DND-41 (cell line): ENCODE data around the gene TADA2B.

Experiments used
- ATAC-seq: fragments of 200-7000 bp; cut with Tn5 transposase; 3 replicates; pipeline ENCODE4 v1.9.1; 2021; ENCODE audit warnings: low read depth; ENCODE audit not compliant: insufficient read depth
- DNase-seq: peaks from one replicate; pipeline ENCODE4 v3.0.0-alpha.2; 2020
- H2AFZ ChIP-seq: 2 replicates; pipeline ENCODE4 v1.6.0; 2012; ENCODE audit warnings: low read depth, low read length
- H3K27ac ChIP-seq: 2 replicates; pipeline ENCODE4 v1.5.1; 2012; ENCODE audit warnings: low read length, inconsistent platforms
- H3K27me3 ChIP-seq: fragments of 200-600 bp; sonication (generic); 2 replicates; pipeline ENCODE4 v1.6.0; 2012; ENCODE audit warnings: low read length, mild to moderate bottlenecking, inconsistent platforms; ENCODE audit not compliant: insufficient read depth, poor library complexity
- H3K36me3 ChIP-seq: 2 replicates; pipeline ENCODE4 v1.5.1; 2012; ENCODE audit warnings: low read length, inconsistent platforms; ENCODE audit not compliant: insufficient read depth
- H3K4me1 ChIP-seq: 2 replicates; pipeline ENCODE4 v1.5.1; 2012; ENCODE audit warnings: mild to moderate bottlenecking, low read length; ENCODE audit not compliant: insufficient read depth
- H3K4me2 ChIP-seq: 2 replicates; pipeline ENCODE4 v1.6.0; 2012; ENCODE audit warnings: mild to moderate bottlenecking, moderate library complexity, low read length, inconsistent platforms; ENCODE audit not compliant: insufficient read depth
- H3K4me3 ChIP-seq, 2 experiments: fragments of 200-600 bp in 1 of 2; shearing (Covaris generic) in 1 of 2; 2 replicates each; pipeline ENCODE4 v1.5.1; 2012 to 2016; ENCODE audit warnings: inconsistent platforms in 2 of 2, low read length in 2 of 2, mild to moderate bottlenecking in 2 of 2, low read depth in 1 of 2, moderate library complexity in 1 of 2
- H3K79me2 ChIP-seq: 2 replicates; pipeline ENCODE4 v1.6.0; 2012; ENCODE audit warnings: low read length, inconsistent platforms; ENCODE audit not compliant: insufficient read depth
- H3K9ac ChIP-seq: 2 replicates; pipeline ENCODE4 v1.6.0; 2012; ENCODE audit warnings: low read depth, mild to moderate bottlenecking, inconsistent platforms, low read length, moderate library complexity
- H3K9me3 ChIP-seq: 2 replicates; pipeline ENCODE4 v1.5.1; 2012; ENCODE audit warnings: low read length, moderate library complexity, mild to moderate bottlenecking, inconsistent platforms; ENCODE audit not compliant: insufficient read depth, severe bottlenecking
- H4K20me1 ChIP-seq: 2 replicates; pipeline ENCODE4 v1.6.0; 2012; ENCODE audit warnings: low read length; ENCODE audit not compliant: insufficient read depth
- EZH2 ChIP-seq: IDR thresholded peaks from 3 replicates; pipeline ENCODE4 v1.6.1; 2012; ENCODE audit warnings: borderline replicate concordance, low read depth, mild to moderate bottlenecking, moderate library complexity, low read length, inconsistent platforms; ENCODE audit not compliant: severe bottlenecking
- TF ChIP-seq, protein P1 (sequence below): IDR thresholded peaks from 2 replicates; pipeline ENCODE4 v1.5.1; 2012; ENCODE audit warnings: borderline replicate concordance, low read length, moderate library complexity, mild to moderate bottlenecking; ENCODE audit not compliant: poor library complexity, severe bottlenecking; ENCODE audit errors: extremely low read depth

Gene TADA2B

DNA sequence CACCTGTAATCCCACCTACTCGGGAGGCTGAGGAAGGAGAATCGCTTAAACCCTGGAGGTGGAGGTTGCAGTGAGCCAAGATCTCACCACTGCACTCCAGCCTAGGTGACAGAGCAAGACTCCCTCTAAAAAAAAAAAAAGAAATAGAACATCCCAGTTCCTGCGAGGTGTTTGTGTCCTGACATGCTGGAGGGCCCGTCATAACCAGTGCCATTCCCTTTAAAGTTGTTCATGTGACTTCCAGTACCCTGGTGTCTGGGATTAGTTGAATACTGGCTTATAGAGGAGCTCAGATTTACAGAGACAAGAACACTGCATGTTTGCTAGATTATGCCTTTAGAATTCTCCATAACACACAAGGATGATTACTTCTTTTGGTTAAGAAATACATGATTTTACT, 37.6 kb upstream of the TADA2B start:
- Histone ChIP-seq H3K79me2 (no peaks in the 10 kb centered on the region), H3K9me3 (no peaks in the 10 kb centered on the region), H2AFZ (no peak overlapping the region), H3K4me2 (no peak overlapping the region), H3K4me1 (no peaks in the 10 kb centered on the region), H3K4me3 (no peak overlapping the region), H3K27me3 (no peaks in the 10 kb centered on the region), H3K27ac (no peak overlapping the region), H4K20me1 (peaks cover 5% of the 10 kb centered on the region; the same call in 1 of the 2 replicates), H3K36me3 (peaks cover 75% of the 10 kb centered on the region), H3K9ac (no peak overlapping the region)
- DNase-seq = no peak
- no peak for ATAC-seq
- TF ChIP-seq, protein P1, sequence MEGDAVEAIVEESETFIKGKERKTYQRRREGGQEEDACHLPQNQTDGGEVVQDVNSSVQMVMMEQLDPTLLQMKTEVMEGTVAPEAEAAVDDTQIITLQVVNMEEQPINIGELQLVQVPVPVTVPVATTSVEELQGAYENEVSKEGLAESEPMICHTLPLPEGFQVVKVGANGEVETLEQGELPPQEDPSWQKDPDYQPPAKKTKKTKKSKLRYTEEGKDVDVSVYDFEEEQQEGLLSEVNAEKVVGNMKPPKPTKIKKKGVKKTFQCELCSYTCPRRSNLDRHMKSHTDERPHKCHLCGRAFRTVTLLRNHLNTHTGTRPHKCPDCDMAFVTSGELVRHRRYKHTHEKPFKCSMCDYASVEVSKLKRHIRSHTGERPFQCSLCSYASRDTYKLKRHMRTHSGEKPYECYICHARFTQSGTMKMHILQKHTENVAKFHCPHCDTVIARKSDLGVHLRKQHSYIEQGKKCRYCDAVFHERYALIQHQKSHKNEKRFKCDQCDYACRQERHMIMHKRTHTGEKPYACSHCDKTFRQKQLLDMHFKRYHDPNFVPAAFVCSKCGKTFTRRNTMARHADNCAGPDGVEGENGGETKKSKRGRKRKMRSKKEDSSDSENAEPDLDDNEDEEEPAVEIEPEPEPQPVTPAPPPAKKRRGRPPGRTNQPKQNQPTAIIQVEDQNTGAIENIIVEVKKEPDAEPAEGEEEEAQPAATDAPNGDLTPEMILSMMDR = no peak
- TF ChIP-seq EZH2 = no peak

GRCh38 chr4:7006411-7006810, 36.8 kb upstream of the TADA2B start:
- Histone ChIP-seq H3K4me2 (no peak overlapping the region), H4K20me1 (peaks cover 5% of the 10 kb centered on the region; the same call in 1 of the 2 replicates), H3K9ac (no peak overlapping the region), H3K4me3 (no peak overlapping the region), H3K9me3 (no peaks in the 10 kb centered on the region), H3K27ac (no peak overlapping the region), H3K36me3 (peaks cover 74% of the 10 kb centered on the region), H2AFZ (no peak overlapping the region), H3K79me2 (no peaks in the 10 kb centered on the region), H3K27me3 (no peaks in the 10 kb centered on the region), H3K4me1 (no peaks in the 10 kb centered on the region)
- DNase-seq (no peak), ATAC-seq (no peak)
- TF ChIP-seq, protein P1 = no peak
- no peak for TF ChIP-seq EZH2

DNA sequence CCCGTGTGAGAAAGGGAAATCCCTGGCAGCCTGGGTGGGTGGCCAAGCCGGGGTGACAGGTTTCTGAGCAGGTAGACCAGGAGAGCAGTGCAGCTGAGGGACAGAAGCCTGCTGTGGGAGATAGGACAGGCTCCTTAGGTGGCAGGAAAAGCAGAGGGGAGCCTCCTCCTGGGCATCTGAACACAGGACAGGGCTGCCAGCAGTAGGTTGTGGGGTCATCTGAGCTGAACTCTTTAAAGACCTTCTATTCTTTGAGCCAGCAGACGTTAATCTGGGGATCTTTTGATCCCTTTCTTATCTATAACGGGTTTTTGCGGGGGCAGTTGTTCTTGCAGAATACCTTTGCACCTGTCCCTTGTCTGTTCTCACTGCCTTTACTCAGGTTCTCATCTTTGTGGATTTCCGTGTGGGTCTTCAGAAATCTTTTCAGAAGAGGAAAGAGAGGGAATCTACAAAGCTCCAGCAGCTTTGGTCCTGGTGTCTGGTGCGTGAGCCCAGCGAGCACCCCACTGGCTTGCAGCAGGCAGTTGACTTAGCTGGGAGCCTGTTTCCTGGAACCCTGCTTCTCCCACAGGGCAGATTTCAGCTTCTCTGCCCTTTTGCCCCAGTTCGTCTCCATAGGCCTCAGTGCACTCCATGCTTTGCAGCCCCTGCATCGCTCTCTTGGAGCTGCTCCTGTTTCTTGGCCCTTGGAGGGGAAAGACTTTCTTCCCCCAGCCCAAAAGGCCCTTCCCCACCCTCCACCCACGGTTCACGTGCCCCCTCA, 35.8 kb upstream of the TADA2B start:
- H3K9ac ChIP-seq = no peak overlapping the region
- no peaks in the 10 kb centered on the region for H3K79me2 ChIP-seq
- no peak overlapping the region for H3K4me3 ChIP-seq
- H3K27ac ChIP-seq = no peak overlapping the region
- H4K20me1 ChIP-seq = peaks cover 5% of the 10 kb centered on the region; the same call in 1 of the 2 replicates
- H3K4me2 ChIP-seq = no peak overlapping the region
- no peaks in the 10 kb centered on the region for H3K4me1 ChIP-seq
- TF ChIP-seq EZH2 = no peak
- TF ChIP-seq, protein P1 = no peak
- DNase-seq = no peak
- no peaks in the 10 kb centered on the region for H3K27me3 ChIP-seq
- no peak overlapping the region for H2AFZ ChIP-seq
- ATAC-seq = no peak
- H3K36me3 ChIP-seq = peaks cover 71% of the 10 kb centered on the region
- no peaks in the 10 kb centered on the region for H3K9me3 ChIP-seq

DNA sequence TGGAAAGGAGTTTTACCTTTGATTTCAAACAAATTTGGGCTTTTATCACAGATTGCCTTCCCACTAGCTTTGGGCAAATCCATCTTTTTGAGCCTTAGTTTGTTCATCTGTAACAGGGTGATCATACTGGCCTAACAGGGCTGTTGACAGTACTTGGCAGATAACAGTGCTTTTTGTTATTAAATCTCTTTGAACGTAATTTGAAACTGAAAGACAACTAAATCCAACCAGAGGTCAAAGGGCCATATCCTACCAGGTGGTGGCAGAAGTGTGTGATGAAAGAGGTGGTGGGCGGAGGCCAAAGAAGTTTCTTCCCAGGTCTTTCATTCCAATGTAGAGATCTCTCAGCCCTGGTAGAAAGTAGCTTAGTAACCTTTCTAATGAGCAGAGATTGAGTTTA, 35.2 kb upstream of the TADA2B start:
- H3K9me3 ChIP-seq = no peaks in the 10 kb centered on the region
- ATAC-seq (no peak), DNase-seq (no peak)
- H2AFZ ChIP-seq = no peak overlapping the region
- no peak overlapping the region for H3K27ac ChIP-seq
- no peak for TF ChIP-seq EZH2
- TF ChIP-seq, protein P1 = peak; percentile 3
- H3K36me3 ChIP-seq = peaks cover 71% of the 10 kb centered on the region
- no peak overlapping the region for H3K4me3 ChIP-seq
- H3K4me2 ChIP-seq = no peak overlapping the region
- H3K4me1 ChIP-seq = no peaks in the 10 kb centered on the region
- no peak overlapping the region for H3K9ac ChIP-seq
- no peaks in the 10 kb centered on the region for H3K79me2 ChIP-seq
- no peaks in the 10 kb centered on the region for H3K27me3 ChIP-seq
- H4K20me1 ChIP-seq = peaks cover 5% of the 10 kb centered on the region; the same call in 1 of the 2 replicates
